Measurements from ENCODE around the gene WEE1.
A peak's percentile ranks its signal among the peaks of the same experiment; 100 is the strongest.

The WEE1 gene

DNA sequence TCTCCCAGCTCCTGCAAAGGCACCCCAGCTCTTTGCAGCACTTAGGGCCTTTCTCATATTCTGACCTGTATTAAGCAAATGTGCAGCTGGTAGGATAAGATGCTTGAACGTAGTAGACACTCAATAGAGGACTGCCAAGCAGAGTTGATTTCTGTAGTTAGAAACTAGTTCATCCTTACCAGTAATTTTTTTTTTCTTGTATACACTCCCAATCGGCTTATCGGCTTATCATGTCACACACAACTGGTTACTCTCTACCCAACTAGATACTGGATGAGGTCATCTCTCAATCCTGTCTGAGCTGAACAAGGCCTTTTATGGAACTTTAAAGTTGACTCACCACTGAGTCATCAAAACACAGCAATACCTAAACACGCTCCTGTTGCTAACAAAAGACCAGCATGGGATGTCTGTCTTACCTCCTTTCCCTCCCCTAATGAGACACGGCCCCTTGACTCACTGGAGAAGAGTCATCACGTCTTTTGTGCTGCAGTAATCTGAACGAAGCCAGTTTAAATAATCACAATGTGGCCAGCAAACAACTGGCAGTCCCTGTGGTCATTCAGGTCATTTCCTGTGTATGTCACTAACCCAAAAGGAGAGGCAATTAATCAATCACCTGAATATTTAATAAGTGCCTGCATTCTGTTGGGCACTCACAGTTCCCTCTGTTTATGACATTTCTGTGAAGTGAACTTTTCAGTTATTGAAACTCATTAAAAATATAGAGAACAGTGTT, 7.5 kb upstream of the WEE1 start (continued):
- TF ChIP-seq, protein P1, sequence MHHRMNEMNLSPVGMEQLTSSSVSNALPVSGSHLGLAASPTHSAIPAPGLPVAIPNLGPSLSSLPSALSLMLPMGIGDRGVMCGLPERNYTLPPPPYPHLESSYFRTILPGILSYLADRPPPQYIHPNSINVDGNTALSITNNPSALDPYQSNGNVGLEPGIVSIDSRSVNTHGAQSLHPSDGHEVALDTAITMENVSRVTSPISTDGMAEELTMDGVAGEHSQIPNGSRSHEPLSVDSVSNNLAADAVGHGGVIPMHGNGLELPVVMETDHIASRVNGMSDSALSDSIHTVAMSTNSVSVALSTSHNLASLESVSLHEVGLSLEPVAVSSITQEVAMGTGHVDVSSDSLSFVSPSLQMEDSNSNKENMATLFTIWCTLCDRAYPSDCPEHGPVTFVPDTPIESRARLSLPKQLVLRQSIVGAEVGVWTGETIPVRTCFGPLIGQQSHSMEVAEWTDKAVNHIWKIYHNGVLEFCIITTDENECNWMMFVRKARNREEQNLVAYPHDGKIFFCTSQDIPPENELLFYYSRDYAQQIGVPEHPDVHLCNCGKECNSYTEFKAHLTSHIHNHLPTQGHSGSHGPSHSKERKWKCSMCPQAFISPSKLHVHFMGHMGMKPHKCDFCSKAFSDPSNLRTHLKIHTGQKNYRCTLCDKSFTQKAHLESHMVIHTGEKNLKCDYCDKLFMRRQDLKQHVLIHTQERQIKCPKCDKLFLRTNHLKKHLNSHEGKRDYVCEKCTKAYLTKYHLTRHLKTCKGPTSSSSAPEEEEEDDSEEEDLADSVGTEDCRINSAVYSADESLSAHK (tag by site-specific recombination; IDR thresholded peaks at IDR 0.05) = peak; percentile 69
- TF ChIP-seq, protein P2, sequence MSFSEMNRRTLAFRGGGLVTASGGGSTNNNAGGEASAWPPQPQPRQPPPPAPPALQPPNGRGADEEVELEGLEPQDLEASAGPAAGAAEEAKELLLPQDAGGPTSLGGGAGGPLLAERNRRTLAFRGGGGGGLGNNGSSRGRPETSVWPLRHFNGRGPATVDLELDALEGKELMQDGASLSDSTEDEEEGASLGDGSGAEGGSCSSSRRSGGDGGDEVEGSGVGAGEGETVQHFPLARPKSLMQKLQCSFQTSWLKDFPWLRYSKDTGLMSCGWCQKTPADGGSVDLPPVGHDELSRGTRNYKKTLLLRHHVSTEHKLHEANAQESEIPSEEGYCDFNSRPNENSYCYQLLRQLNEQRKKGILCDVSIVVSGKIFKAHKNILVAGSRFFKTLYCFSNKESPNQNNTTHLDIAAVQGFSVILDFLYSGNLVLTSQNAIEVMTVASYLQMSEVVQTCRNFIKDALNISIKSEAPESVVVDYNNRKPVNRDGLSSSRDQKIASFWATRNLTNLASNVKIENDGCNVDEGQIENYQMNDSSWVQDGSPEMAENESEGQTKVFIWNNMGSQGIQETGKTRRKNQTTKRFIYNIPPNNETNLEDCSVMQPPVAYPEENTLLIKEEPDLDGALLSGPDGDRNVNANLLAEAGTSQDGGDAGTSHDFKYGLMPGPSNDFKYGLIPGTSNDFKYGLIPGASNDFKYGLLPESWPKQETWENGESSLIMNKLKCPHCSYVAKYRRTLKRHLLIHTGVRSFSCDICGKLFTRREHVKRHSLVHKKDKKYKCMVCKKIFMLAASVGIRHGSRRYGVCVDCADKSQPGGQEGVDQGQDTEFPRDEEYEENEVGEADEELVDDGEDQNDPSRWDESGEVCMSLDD (tag by site-specific recombination; IDR thresholded peaks at IDR 0.05) = no peak
- TF ChIP-seq ZFP69B (tag by site-specific recombination; IDR thresholded peaks at IDR 0.05) (peak; percentile 89), ZNF530 (tag by site-specific recombination; IDR thresholded peaks at IDR 0.05; ENCODE audit: low read depth) (no peak), YY2 (tag by site-specific recombination; IDR thresholded peaks at IDR 0.05) (no peak), KLF7 (tag by site-specific recombination; IDR thresholded peaks at IDR 0.05; ENCODE audit: borderline replicate concordance) (no peak), ZNF792 (tag by site-specific recombination; IDR thresholded peaks at IDR 0.05) (peak; percentile 77; the same call in 1 of the 2 replicates), ZNF521 (tag by site-specific recombination; IDR thresholded peaks at IDR 0.05) (no peak), ZNF112 (tag by site-specific recombination; IDR thresholded peaks at IDR 0.05) (no peak), ZIC2 (tag by site-specific recombination; IDR thresholded peaks at IDR 0.05) (peak; percentile 65), ZNF654 (tag by site-specific recombination; IDR thresholded peaks at IDR 0.05; ENCODE audit: low read depth) (peak; percentile 13; the same call in 1 of the 2 replicates), ZNF239 (tag by site-specific recombination; IDR thresholded peaks at IDR 0.05) (no peak), SP7 (tag by site-specific recombination; IDR thresholded peaks at IDR 0.05) (peak; percentile 97), ZSCAN30 (tag by site-specific recombination; IDR thresholded peaks at IDR 0.05) (peak; percentile 67; the same call in 1 of the 2 replicates), ZBTB7A (tag by site-specific recombination; IDR thresholded peaks at IDR 0.05; ENCODE audit: low read depth) (no peak), ZNF76 (tag by site-specific recombination; IDR thresholded peaks at IDR 0.05; ENCODE audit: borderline replicate concordance, low read depth) (peak; percentile 56; the same call in 1 of the 2 replicates), FEZF1 (tag by site-specific recombination; IDR thresholded peaks at IDR 0.05) (peak; percentile 97), ZXDB (tag by site-specific recombination; IDR thresholded peaks at IDR 0.05) (peak; percentile 95), ZNF146 (tag by site-specific recombination; IDR thresholded peaks at IDR 0.05) (no peak)
- TF ChIP-seq, protein P3, sequence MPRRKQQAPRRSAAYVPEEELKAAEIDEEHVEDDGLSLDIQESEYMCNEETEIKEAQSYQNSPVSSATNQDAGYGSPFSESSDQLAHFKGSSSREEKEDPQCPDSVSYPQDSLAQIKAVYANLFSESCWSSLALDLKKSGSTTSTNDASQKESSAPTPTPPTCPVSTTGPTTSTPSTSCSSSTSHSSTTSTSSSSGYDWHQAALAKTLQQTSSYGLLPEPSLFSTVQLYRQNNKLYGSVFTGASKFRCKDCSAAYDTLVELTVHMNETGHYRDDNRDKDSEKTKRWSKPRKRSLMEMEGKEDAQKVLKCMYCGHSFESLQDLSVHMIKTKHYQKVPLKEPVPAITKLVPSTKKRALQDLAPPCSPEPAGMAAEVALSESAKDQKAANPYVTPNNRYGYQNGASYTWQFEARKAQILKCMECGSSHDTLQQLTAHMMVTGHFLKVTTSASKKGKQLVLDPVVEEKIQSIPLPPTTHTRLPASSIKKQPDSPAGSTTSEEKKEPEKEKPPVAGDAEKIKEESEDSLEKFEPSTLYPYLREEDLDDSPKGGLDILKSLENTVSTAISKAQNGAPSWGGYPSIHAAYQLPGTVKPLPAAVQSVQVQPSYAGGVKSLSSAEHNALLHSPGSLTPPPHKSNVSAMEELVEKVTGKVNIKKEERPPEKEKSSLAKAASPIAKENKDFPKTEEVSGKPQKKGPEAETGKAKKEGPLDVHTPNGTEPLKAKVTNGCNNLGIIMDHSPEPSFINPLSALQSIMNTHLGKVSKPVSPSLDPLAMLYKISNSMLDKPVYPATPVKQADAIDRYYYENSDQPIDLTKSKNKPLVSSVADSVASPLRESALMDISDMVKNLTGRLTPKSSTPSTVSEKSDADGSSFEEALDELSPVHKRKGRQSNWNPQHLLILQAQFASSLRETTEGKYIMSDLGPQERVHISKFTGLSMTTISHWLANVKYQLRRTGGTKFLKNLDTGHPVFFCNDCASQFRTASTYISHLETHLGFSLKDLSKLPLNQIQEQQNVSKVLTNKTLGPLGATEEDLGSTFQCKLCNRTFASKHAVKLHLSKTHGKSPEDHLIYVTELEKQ (tag by site-specific recombination; IDR thresholded peaks at IDR 0.05; ENCODE audit: borderline replicate concordance) = peak; percentile 94
- TF ChIP-seq, protein P4, sequence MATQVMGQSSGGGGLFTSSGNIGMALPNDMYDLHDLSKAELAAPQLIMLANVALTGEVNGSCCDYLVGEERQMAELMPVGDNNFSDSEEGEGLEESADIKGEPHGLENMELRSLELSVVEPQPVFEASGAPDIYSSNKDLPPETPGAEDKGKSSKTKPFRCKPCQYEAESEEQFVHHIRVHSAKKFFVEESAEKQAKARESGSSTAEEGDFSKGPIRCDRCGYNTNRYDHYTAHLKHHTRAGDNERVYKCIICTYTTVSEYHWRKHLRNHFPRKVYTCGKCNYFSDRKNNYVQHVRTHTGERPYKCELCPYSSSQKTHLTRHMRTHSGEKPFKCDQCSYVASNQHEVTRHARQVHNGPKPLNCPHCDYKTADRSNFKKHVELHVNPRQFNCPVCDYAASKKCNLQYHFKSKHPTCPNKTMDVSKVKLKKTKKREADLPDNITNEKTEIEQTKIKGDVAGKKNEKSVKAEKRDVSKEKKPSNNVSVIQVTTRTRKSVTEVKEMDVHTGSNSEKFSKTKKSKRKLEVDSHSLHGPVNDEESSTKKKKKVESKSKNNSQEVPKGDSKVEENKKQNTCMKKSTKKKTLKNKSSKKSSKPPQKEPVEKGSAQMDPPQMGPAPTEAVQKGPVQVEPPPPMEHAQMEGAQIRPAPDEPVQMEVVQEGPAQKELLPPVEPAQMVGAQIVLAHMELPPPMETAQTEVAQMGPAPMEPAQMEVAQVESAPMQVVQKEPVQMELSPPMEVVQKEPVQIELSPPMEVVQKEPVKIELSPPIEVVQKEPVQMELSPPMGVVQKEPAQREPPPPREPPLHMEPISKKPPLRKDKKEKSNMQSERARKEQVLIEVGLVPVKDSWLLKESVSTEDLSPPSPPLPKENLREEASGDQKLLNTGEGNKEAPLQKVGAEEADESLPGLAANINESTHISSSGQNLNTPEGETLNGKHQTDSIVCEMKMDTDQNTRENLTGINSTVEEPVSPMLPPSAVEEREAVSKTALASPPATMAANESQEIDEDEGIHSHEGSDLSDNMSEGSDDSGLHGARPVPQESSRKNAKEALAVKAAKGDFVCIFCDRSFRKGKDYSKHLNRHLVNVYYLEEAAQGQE (tag by site-specific recombination; IDR thresholded peaks at IDR 0.05) = no peak
- TF ChIP-seq, protein P5, sequence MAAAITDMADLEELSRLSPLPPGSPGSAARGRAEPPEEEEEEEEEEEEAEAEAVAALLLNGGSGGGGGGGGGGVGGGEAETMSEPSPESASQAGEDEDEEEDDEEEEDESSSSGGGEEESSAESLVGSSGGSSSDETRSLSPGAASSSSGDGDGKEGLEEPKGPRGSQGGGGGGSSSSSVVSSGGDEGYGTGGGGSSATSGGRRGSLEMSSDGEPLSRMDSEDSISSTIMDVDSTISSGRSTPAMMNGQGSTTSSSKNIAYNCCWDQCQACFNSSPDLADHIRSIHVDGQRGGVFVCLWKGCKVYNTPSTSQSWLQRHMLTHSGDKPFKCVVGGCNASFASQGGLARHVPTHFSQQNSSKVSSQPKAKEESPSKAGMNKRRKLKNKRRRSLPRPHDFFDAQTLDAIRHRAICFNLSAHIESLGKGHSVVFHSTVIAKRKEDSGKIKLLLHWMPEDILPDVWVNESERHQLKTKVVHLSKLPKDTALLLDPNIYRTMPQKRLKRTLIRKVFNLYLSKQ (tag by site-specific recombination; IDR thresholded peaks at IDR 0.05; ENCODE audit: borderline replicate concordance) = no peak

Data from HEK293 (cell line).